ENCODE results near the gene LRP11.

- TF ChIP-seq CTCF (conservative IDR thresholded peaks at IDR 0.05 in 1 of 2, IDR thresholded peaks at IDR 0.05 in 1 of 2; ENCODE audit: low read depth in 1 of 2, low read length in 2 of 2) (no peak), EZH2 (IDR thresholded peaks at IDR 0.05; ENCODE audit: low read length, missing control alignments) (no peak)
Observed at GRCh38 chr6:149830731-149831307, 33.3 kb downstream of the LRP11 start.

All from fibroblast of lung (primary cell).